Measurements from ENCODE around the gene TRAPPC2B. TPM values are rescaled to one million over a fixed set of nuclear protein-coding genes. Genes with fewer than 3 reads are reported as not detected.
A peak's percentile ranks its signal among the peaks of the same experiment; 100 is the strongest.

Gene TRAPPC2B
- total RNA-seq, 4 donors from 2014 or later, result 15.3 to 22.9 (median 16.9) TPM

GRCh38 chr19:57406516-57407123 lies 43.3 kb downstream of the TRAPPC2B start:
- no peak for TF ChIP-seq CTCF (IDR thresholded peaks at IDR 0.05)
- peak; percentile 57 for ATAC-seq (ENCODE audit: low FRiP score)
- DNase-seq (ENCODE audit: low spot score), result peak; percentile 25

- peak; percentile 100 for ATAC-seq (ENCODE audit: low FRiP score)
- peak; percentile 91 for DNase-seq (ENCODE audit: low spot score)
- TF ChIP-seq CTCF (IDR thresholded peaks at IDR 0.05), result no peak
Measured at GRCh38 chr19:57410877-57411671, 47.7 kb downstream of the TRAPPC2B start, which contains the start of gene ZNF17. ZNF17 (plus strand) TSS chr19:57411161; CDS start chr19:57413616, 2,455 bp downstream.

Other genes with a start within 250 kb of the TRAPPC2B start
- under 1 TPM in 1 of 4 donors, not detected in 3; 0.24 TPM for gene USP29, start 243.6 kb upstream of the TRAPPC2B start, total RNA-seq
- not detected for gene ZIM3, start 218.3 kb upstream of the TRAPPC2B start, total RNA-seq
- gene DUXA, start 196.1 kb upstream of the TRAPPC2B start, total RNA-seq, result not detected
- gene ZNF264, start 172.1 kb upstream of the TRAPPC2B start, total RNA-seq, result 10 to 100 TPM; 21.9 to 47.9 (median 35.7) TPM
- 1 to 10 TPM in 2 of 4 donors, under 1 TPM in 1, not detected in 1; 0.69 to 2.2 (median 1.7) TPM for gene AURKC, start 132.5 kb upstream of the TRAPPC2B start, total RNA-seq
- 10 to 100 TPM; 14.8 to 21.6 (median 19.4) TPM for gene ZNF805, start 122.9 kb upstream of the TRAPPC2B start, total RNA-seq
- gene ZNF460, start 83.1 kb upstream of the TRAPPC2B start, total RNA-seq, result 100 to 1,000 TPM in 2 of 4 donors, 10 to 100 TPM in 2; 46.5 to 163 (median 104) TPM
- 1 to 10 TPM; 5.6 to 8.4 (median 7.3) TPM for gene ZNF543, start 43.1 kb upstream of the TRAPPC2B start, total RNA-seq
- 10 to 100 TPM in 1 of 4 donors, 1 to 10 TPM in 3; 4.6 to 11.0 (median 7.3) TPM for gene ZNF304, start 12.3 kb upstream of the TRAPPC2B start, total RNA-seq
- gene ZNF547, start within 50 bp of the TRAPPC2B start, total RNA-seq, result 1 to 10 TPM; 1.9 to 2.6 (median 2.6) TPM
- 10 to 100 TPM; 11.7 to 35.9 (median 22.7) TPM for gene ZNF548, start 26.3 kb downstream of the TRAPPC2B start, total RNA-seq
- gene ZNF17, start 47.6 kb downstream of the TRAPPC2B start, total RNA-seq, result 10 to 100 TPM in 2 of 4 donors, 1 to 10 TPM in 2; 5.8 to 12.5 (median 9.3) TPM
- 10 to 100 TPM in 1 of 4 donors, 1 to 10 TPM in 3; 3.3 to 18.0 (median 7.6) TPM for gene ZNF749, start 71.8 kb downstream of the TRAPPC2B start, total RNA-seq
- gene VN1R1, start 93.6 kb downstream of the TRAPPC2B start, total RNA-seq, result under 1 TPM in 3 of 4 donors, not detected in 1; 0.19 to 0.48 (median 0.44) TPM
- gene ZNF772, start 114.0 kb downstream of the TRAPPC2B start, total RNA-seq, result 10 to 100 TPM in 1 of 4 donors, 1 to 10 TPM in 3; 4.5 to 17.2 (median 8.6) TPM
- 10 to 100 TPM in 3 of 4 donors, 1 to 10 TPM in 1; 5.8 to 14.8 (median 12.5) TPM for gene ZNF419, start 124.2 kb downstream of the TRAPPC2B start, total RNA-seq
- 10 to 100 TPM in 2 of 4 donors, 1 to 10 TPM in 2; 5.7 to 15.5 (median 9.6) TPM for gene ZNF773, start 136.4 kb downstream of the TRAPPC2B start, total RNA-seq
- gene ZNF549, start 163.8 kb downstream of the TRAPPC2B start, total RNA-seq, result 1 to 10 TPM; 2.4 to 6.6 (median 4.9) TPM
- gene ZNF550, start 196.3 kb downstream of the TRAPPC2B start, total RNA-seq, result 1 to 10 TPM; 3.7 to 8.8 (median 6.9) TPM
- gene ZNF416, start 215.4 kb downstream of the TRAPPC2B start, total RNA-seq, result 1 to 10 TPM; 2.0 to 6.0 (median 3.7) TPM
- gene ZIK1, start 220.6 kb downstream of the TRAPPC2B start, total RNA-seq, result 1 to 10 TPM; 1.3 to 3.5 (median 2.5) TPM
- gene ZNF530, start 236.3 kb downstream of the TRAPPC2B start, total RNA-seq, result 1 to 10 TPM in 3 of 4 donors, under 1 TPM in 1; 0.65 to 3.6 (median 3.0) TPM

Measured in omental fat pad (tissue), 4 donors.